Sigmoid colon (tissue), 7 donors: ENCODE results near the gene CNIH4. TPM values are rescaled to one million over a fixed set of nuclear protein-coding genes. Genes with fewer than 3 reads are reported as not detected.

ENCODE experiments used
- DNase-seq: peaks from one replicate; pipeline ENCODE4 v3.0.0-alpha.2; 2019
- H3K27ac ChIP-seq, 4 donors: fragments of 200-600 bp; sonication (generic); one replicate each; pipeline ENCODE4 v1.5.1; 2016 to 2019; ENCODE audit warnings: mild to moderate bottlenecking in 1 of 4
- H3K27me3 ChIP-seq, 3 donors: fragments of 200-600 bp; sonication (generic); one replicate each; pipeline ENCODE4 v1.5.1; 2019; ENCODE audit warnings: mild to moderate bottlenecking in 1 of 3
- H3K36me3 ChIP-seq, 4 donors: fragments of 200-600 bp; sonication (generic); one replicate each; pipeline ENCODE4 v1.5.1; 2016 to 2019
- H3K4me1 ChIP-seq, 4 donors: fragments of 200-600 bp; sonication (generic); one replicate each; pipeline ENCODE4 v1.5.1; 2017 to 2019
- H3K4me3 ChIP-seq, 4 donors: fragments of 200-600 bp; sonication (generic); one replicate each; pipeline ENCODE4 v1.5.1; 2017 to 2019; ENCODE audit warnings: mild to moderate bottlenecking in 2 of 4, moderate library complexity in 1 of 4
- H3K9me3 ChIP-seq, 4 donors: fragments of 200-600 bp in 3 of 4; sonication (generic) in 3 of 4; one replicate each; pipeline versions ENCODE4 v1.5.1 to v1.6.1; 2013 to 2019
- CTCF ChIP-seq, 4 experiments: fragments of 450-650 bp in 3 of 4; fragments of 200-600 bp in 1 of 4; IDR thresholded peaks; one replicate each; pipeline ENCODE4 v1.5.1; 2016 to 2019; ENCODE audit warnings: antibody characterized with exemption in 4 of 4, mild to moderate bottlenecking in 3 of 4, moderate library complexity in 2 of 4
- EP300 ChIP-seq, 4 donors: sonication (generic); formaldehyde crosslinking; IDR thresholded peaks; one replicate each; pipeline ENCODE4 v1.6.1; 2017; ENCODE audit warnings: antibody characterized with exemption in 4 of 4
- POLR2A ChIP-seq, 2 donors: fragments of 450-650 bp; IDR thresholded peaks; one replicate each; pipeline ENCODE4 v1.6.1; 2016; ENCODE audit warnings: antibody characterized with exemption in 2 of 2, mild to moderate bottlenecking in 2 of 2, moderate library complexity in 2 of 2
- POLR2AphosphoS5 ChIP-seq, 4 donors: sonication (generic); formaldehyde crosslinking; IDR thresholded peaks; one replicate each; pipeline ENCODE4 v1.6.1; 2017; ENCODE audit warnings: antibody characterized with exemption in 4 of 4
- WGBS, 2 donors: extraction: QIAGEN DNeasy Blood & Tissue Kit; methylation state at CpG; one replicate each; pipeline ENCODE4 v1.1.7; 2013; 5-methylcytosine and 5-hydroxymethylcytosine counted together
- intact Hi-C: fragments of 100-400 bp; cut with DNase I; formaldehyde crosslinking; loops from one replicate; pipeline ENCODE4 v1.15.1; 2023
- polyA plus RNA-seq, 3 donors: library from polyadenylated mRNA; stranded (reverse); fragments of 200-250 nt; gene quantifications; one replicate each; pipeline ENCODE4 v1.2.3, GENCODE V29; 2013
- total RNA-seq, 4 donors: library from RNA; depleted of rRNA; stranded (reverse); fragments of >200 nt; gene quantifications; one replicate each; pipeline ENCODE4 v1.1.0, GENCODE V29; 2016
- donor health status: healthy with polysubstance abuse.
- donor health status: Bipolar disorder and iron deficiency.
- donor health status: healthy.

Gene CNIH4
- total and polyA plus RNA-seq, 7 donors = 26.0 to 65.5 (median 37.2) TPM

- Histone ChIP-seq H3K36me3 (peaks cover 0 to 12% (median 2%) of the 10 kb centered on the region in 4 donors), H3K4me1 (peaks cover 0 to 30% (median 19%) of the 10 kb centered on the region in 4 donors), H3K27me3 (no peaks in the 10 kb centered on the region), H3K9me3 (no peaks in the 10 kb centered on the region), H3K27ac (peak within 1 kb of the TSS; percentile 79 to 92 (median 84)), H3K4me3 (peak within 1 kb of the TSS; percentile 71 to 82 (median 78))
- TF ChIP-seq CTCF (IDR thresholded peaks at IDR 0.05) (no peak), POLR2A (IDR thresholded peaks at IDR 0.05) (peak; percentile 38 to 41), EP300 (IDR thresholded peaks at IDR 0.05) (no peak), POLR2AphosphoS5 (IDR thresholded peaks at IDR 0.05) (peak; percentile 66 to 83 (median 77))
- intact Hi-C loops = loop anchor here (2.0 to 5.0 kb wide), 2 partner anchors 27 to 148 kb away; partner anchors contain the start of genes CNIH4 and DEGS1
- WGBS, 2 donors = 0 to 1% methylated on average over 52 of the region's 52 CpGs
- DNase-seq = peak; percentile 87
These were observed 26.6 kb upstream of the CNIH4 start, which contains the start of gene NVL for GRCh38 chr1:224329842-224330753. TSS of gene NVL (minus strand) at chr1:224330172. CDS start at chr1:224330127, 45 bp downstream.

GRCh38 chr1:224331326-224331725 lies 25.4 kb upstream of the CNIH4 start:
- Histone ChIP-seq H3K27ac (peak overlapping the region in 3 of 4 donors; percentile 79 to 92 (median 85)), H3K4me3 (no peak overlapping the region), H3K36me3 (peaks cover 0 to 3% (median 0%) of the 10 kb centered on the region in 4 donors), H3K27me3 (no peaks in the 10 kb centered on the region), H3K9me3 (no peaks in the 10 kb centered on the region), H3K4me1 (peaks cover 0 to 30% (median 19%) of the 10 kb centered on the region in 4 donors)
- 96 to 100% methylated on average over 2 of the region's 2 CpGs for WGBS, 2 donors
- intact Hi-C loops = loop anchor here (2.0 to 5.0 kb wide), 2 partner anchors 25 to 149 kb away; partner anchors contain the start of genes CNIH4 and DEGS1
- no peak for DNase-seq
- TF ChIP-seq EP300 (IDR thresholded peaks at IDR 0.05) (no peak), POLR2A (IDR thresholded peaks at IDR 0.05) (no peak), POLR2AphosphoS5 (IDR thresholded peaks at IDR 0.05) (no peak), CTCF (IDR thresholded peaks at IDR 0.05) (no peak)

DNA sequence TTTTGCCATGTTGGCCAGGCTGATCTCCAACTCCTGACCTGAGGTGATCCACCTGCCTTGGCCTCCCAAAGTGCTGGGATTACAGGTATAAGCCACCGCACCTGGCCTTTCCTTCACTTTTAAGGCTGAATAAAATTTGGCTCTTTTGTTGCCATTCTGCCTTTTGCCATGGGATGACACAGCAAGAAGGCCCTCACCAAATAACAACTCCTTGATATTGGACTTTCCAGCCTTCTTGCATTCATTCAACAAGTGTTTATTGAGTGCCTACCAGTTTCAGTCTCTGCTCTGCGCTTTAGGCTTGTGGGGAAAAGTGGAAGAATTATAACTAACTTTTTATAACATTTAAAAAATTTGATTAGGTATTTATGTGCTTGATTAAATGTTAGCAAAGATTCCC lies 24.9 kb upstream of the CNIH4 start:
- Histone ChIP-seq H3K4me1 (peaks cover 0 to 30% (median 19%) of the 10 kb centered on the region in 4 donors), H3K27ac (no peak overlapping the region), H3K4me3 (no peak overlapping the region), H3K27me3 (no peaks in the 10 kb centered on the region), H3K9me3 (no peaks in the 10 kb centered on the region), H3K36me3 (peaks cover 0 to 3% (median 0%) of the 10 kb centered on the region in 4 donors)
- intact Hi-C loops = loop anchor here (2.0 to 5.0 kb wide), 2 partner anchors 25 to 150 kb away; partner anchors contain the start of genes CNIH4 and DEGS1
- TF ChIP-seq CTCF (IDR thresholded peaks at IDR 0.05) = no peak
- TF ChIP-seq POLR2A (IDR thresholded peaks at IDR 0.05) = no peak
- TF ChIP-seq EP300 (IDR thresholded peaks at IDR 0.05) = no peak
- TF ChIP-seq POLR2AphosphoS5 (IDR thresholded peaks at IDR 0.05) = no peak
- DNase-seq = no peak
- 98 to 100% methylated on average over 2 of the region's 2 CpGs for WGBS, 2 donors

- no peaks in the 10 kb centered on the region for H3K36me3 ChIP-seq
- H3K9me3 ChIP-seq = no peaks in the 10 kb centered on the region
- peaks cover 0 to 21% (median 18%) of the 10 kb centered on the region in 4 donors for H3K4me1 ChIP-seq
- 8 to 18% methylated on average over 3 of the region's 3 CpGs for WGBS, 2 donors
- TF ChIP-seq POLR2AphosphoS5 (IDR thresholded peaks at IDR 0.05) (no peak), CTCF (IDR thresholded peaks at IDR 0.05) (peak; percentile 53 to 62 (median 59))
- intact Hi-C loops = loop anchor here (1.0 to 5.0 kb wide), 2 partner anchors 151 to 217 kb away; partner anchors contain the start of gene DEGS1
- H3K4me3 ChIP-seq = no peak overlapping the region
- DNase-seq = no peak
- H3K27ac ChIP-seq = no peak overlapping the region
- H3K27me3 ChIP-seq = no peaks in the 10 kb centered on the region
These were observed 23.3 kb upstream of the CNIH4 start for GRCh38 chr1:224333309-224333926.
